Measurements from ENCODE around the gene TECTA. TPM values are rescaled to one million over a fixed set of nuclear protein-coding genes. Genes with fewer than 3 reads are reported as not detected.

Gene TECTA
- total RNA-seq, 1 donor from 2014 or later = 2.0 TPM

DNA sequence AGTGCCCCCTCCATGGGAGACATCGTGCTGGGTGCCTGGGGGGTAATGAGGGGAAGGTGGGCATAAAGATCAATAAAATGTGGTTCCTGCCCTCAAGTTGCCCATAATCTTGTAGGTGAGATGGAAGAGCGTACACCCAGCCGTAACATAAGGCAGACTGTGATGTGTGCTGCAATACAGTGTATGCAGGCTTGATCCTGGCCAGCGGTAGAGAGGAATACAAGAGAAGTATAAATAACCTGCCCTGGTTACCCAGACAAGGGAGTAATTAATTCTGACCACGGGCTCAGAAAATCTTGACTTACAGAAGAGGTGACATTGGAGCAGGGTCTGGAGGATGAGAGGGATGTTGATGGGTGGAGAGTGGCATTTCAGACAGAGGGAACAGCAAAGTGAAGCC lies 43.7 kb downstream of the TECTA start:
- no peaks in the 10 kb centered on the region for H3K36me3 Mint-ChIP-seq (ENCODE audit: insufficient read depth)
- H3K27me3 Mint-ChIP-seq = peaks cover 3% of the 10 kb centered on the region
- H3K9me3 Mint-ChIP-seq (ENCODE audit: low read depth) = no peaks in the 10 kb centered on the region
- TF ChIP-seq, protein P1, sequence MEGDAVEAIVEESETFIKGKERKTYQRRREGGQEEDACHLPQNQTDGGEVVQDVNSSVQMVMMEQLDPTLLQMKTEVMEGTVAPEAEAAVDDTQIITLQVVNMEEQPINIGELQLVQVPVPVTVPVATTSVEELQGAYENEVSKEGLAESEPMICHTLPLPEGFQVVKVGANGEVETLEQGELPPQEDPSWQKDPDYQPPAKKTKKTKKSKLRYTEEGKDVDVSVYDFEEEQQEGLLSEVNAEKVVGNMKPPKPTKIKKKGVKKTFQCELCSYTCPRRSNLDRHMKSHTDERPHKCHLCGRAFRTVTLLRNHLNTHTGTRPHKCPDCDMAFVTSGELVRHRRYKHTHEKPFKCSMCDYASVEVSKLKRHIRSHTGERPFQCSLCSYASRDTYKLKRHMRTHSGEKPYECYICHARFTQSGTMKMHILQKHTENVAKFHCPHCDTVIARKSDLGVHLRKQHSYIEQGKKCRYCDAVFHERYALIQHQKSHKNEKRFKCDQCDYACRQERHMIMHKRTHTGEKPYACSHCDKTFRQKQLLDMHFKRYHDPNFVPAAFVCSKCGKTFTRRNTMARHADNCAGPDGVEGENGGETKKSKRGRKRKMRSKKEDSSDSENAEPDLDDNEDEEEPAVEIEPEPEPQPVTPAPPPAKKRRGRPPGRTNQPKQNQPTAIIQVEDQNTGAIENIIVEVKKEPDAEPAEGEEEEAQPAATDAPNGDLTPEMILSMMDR (IDR thresholded peaks at IDR 0.05; ENCODE audit: unreplicated experiment) = no peak
- H3K27ac Mint-ChIP-seq = no peak overlapping the region
- H3K4me1 Mint-ChIP-seq (ENCODE audit: low read depth) = peaks cover 2% of the 10 kb centered on the region
- no peak overlapping the region for H3K4me3 Mint-ChIP-seq (ENCODE audit: low read depth)
- no peak for DNase-seq (ENCODE audit: low spot score, unreplicated experiment)

DNA sequence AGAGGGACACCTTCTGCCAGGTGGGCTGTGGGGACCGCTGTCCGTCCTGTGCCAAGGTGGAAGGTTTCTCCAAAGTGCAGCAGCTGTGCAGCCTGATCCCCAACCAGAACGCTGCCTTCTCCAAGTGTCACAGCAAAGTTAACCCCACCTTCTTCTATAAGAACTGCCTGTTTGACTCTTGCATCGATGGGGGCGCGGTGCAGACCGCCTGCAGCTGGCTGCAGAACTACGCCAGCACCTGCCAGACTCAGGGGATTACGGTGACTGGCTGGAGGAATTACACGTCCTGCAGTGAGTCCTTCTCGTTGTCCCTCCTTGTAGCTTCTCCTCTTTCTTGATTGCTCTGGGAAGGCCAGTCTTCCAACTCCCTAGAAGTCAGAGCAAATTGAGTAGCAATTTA lies 44.8 kb downstream of the TECTA start:
- H3K9me3 Mint-ChIP-seq (ENCODE audit: low read depth) = no peaks in the 10 kb centered on the region
- peaks cover 2% of the 10 kb centered on the region for H3K4me1 Mint-ChIP-seq (ENCODE audit: low read depth)
- peaks cover 3% of the 10 kb centered on the region for H3K27me3 Mint-ChIP-seq
- TF ChIP-seq, protein P1 (IDR thresholded peaks at IDR 0.05; ENCODE audit: unreplicated experiment) = no peak
- DNase-seq (ENCODE audit: low spot score, unreplicated experiment) = no peak
- H3K4me3 Mint-ChIP-seq (ENCODE audit: low read depth) = no peak overlapping the region
- H3K27ac Mint-ChIP-seq = no peak overlapping the region
- H3K36me3 Mint-ChIP-seq (ENCODE audit: insufficient read depth) = no peaks in the 10 kb centered on the region

DNA sequence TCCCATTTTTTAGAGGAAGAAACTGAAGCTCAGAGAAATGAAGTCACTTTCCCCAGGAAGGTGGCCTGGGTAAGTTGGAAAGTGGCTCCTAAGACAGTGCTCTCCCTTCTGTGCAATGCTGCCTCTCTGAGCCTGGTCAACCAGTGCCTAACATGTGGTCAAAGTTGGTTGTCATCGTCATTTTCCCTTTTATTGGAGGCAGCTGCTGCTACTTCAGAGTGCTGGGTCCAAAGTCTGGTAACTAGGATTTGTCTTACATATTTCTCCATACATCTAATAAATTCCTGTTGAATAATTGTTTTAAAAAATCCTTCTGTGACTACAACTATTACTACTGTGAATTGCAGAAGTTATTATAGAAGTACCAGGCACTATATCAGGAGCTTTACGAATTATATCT lies 48.1 kb downstream of the TECTA start:
- Mint-ChIP-seq H3K4me3 (ENCODE audit: low read depth) (no peak overlapping the region), H3K27me3 (no peaks in the 10 kb centered on the region), H3K9me3 (ENCODE audit: low read depth) (no peaks in the 10 kb centered on the region), H3K4me1 (ENCODE audit: low read depth) (peaks cover 1% of the 10 kb centered on the region), H3K36me3 (ENCODE audit: insufficient read depth) (no peaks in the 10 kb centered on the region), H3K27ac (no peak overlapping the region)
- no peak for DNase-seq (ENCODE audit: low spot score, unreplicated experiment)
- TF ChIP-seq, protein P1 (IDR thresholded peaks at IDR 0.05; ENCODE audit: unreplicated experiment) = no peak

DNA sequence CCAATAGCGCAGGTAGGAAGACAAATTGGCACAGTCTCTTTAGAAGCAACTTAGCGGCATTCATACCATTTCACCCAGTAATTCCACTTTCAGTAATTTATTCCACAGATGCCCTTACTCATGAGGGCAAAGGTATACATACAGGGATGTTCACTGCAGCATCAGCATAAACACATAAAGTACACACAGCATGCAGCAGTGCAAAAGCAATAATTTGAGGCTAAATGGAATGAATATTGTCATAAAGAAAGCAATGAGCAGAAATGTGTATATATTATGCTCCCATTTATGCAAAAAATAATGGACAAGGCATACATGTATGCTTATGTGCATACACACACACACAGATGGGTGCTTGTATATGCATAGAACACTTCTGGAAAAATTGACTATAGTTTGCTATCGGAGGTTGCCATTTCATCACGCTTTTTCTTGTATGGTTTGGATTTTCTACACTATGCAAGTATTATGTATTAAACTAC lies 50.2 kb downstream of the TECTA start:
- no peak for DNase-seq (ENCODE audit: low spot score, unreplicated experiment)
- TF ChIP-seq, protein P1 (IDR thresholded peaks at IDR 0.05; ENCODE audit: unreplicated experiment) = no peak
- no peaks in the 10 kb centered on the region for H3K27me3 Mint-ChIP-seq
- H3K4me1 Mint-ChIP-seq (ENCODE audit: low read depth) = no peaks in the 10 kb centered on the region
- no peaks in the 10 kb centered on the region for H3K36me3 Mint-ChIP-seq (ENCODE audit: insufficient read depth)
- H3K27ac Mint-ChIP-seq = no peak overlapping the region
- no peak overlapping the region for H3K4me3 Mint-ChIP-seq (ENCODE audit: low read depth)
- H3K9me3 Mint-ChIP-seq (ENCODE audit: low read depth) = no peaks in the 10 kb centered on the region

DNA sequence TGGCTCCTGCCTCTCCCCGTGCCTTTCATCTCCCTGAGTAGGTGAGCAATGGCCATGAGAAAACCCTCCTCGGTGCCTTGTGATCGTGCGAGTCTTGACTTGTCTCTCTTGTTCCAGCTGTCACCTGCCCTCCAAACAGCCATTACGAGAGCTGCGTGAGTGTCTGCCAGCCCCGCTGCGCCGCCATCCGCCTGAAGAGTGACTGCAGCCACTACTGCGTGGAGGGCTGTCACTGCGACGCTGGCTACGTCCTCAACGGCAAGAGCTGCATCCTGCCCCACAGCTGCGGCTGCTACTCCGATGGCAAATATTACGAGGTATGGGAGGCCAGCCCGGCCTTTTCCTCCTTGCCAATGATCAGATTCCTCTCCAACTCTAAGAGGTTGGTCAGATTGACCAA lies 51.7 kb downstream of the TECTA start:
- DNase-seq (ENCODE audit: low spot score, unreplicated experiment) = no peak
- Mint-ChIP-seq H3K27me3 (no peaks in the 10 kb centered on the region), H3K27ac (no peak overlapping the region), H3K4me1 (ENCODE audit: low read depth) (no peaks in the 10 kb centered on the region), H3K36me3 (ENCODE audit: insufficient read depth) (no peaks in the 10 kb centered on the region), H3K4me3 (ENCODE audit: low read depth) (no peak overlapping the region), H3K9me3 (ENCODE audit: low read depth) (no peaks in the 10 kb centered on the region)
- TF ChIP-seq, protein P1 (IDR thresholded peaks at IDR 0.05; ENCODE audit: unreplicated experiment) = no peak

All from progenitor cell of endocrine pancreas (in vitro differentiated cells).